CD4-positive, CD25-positive, alpha-beta regulatory T cell (primary cell): ENCODE data around the gene NSG1. TPM values are rescaled to one million over a fixed set of nuclear protein-coding genes. Genes with fewer than 3 reads are reported as not detected.
"Not testable (repeated sequence)": the region's sequence is repeated elsewhere in the genome, so short reads cannot be mapped to it uniquely, and the experiment has no call there.

Experiments used
- ATAC-seq, 2 donors: fragments of 150-1000 bp; cut with Tn5 transposase; one replicate each; pipeline ENCODE4 v1.10.0; 2021; ENCODE audit warnings: low read depth in 2 of 2, moderate number of reproducible peaks in 2 of 2, moderate library complexity in 1 of 2
- DNase-seq, 3 donors: peaks; one replicate each; pipeline versions ENCODE4 v3.0.0 to v3.0.0-alpha.2; 2012 to 2022; ENCODE audit warnings: mixed read lengths in 1 of 3
- H3K27ac ChIP-seq: one replicate; pipeline ENCODE4 v1.7.0; 2013; ENCODE audit warnings: mild to moderate bottlenecking, low read length; ENCODE audit not compliant: insufficient read depth, poor library complexity, severe bottlenecking
- H3K27me3 ChIP-seq: one replicate; pipeline ENCODE4 v1.7.0; 2013; ENCODE audit warnings: low read length; ENCODE audit not compliant: control insufficient read depth, insufficient read depth
- H3K36me3 ChIP-seq: one replicate; pipeline ENCODE4 v1.7.0; 2013; ENCODE audit warnings: mild to moderate bottlenecking, low read length, moderate library complexity; ENCODE audit not compliant: control insufficient read depth, insufficient read depth
- H3K4me1 ChIP-seq: 2 replicates; pipeline ENCODE4 v1.7.0; 2013; ENCODE audit warnings: mild to moderate bottlenecking, low read length; ENCODE audit not compliant: insufficient read depth, control insufficient read depth, poor library complexity, severe bottlenecking
- H3K4me3 ChIP-seq: one replicate; pipeline ENCODE4 v1.7.0; 2013; ENCODE audit warnings: low read depth, mild to moderate bottlenecking, low read length, moderate library complexity
- H3K9me3 ChIP-seq, 2 experiments: 1 replicate in 1 of 2; 2 replicates in 1 of 2; pipeline ENCODE4 v1.7.0; 2013; ENCODE audit warnings: low read length in 2 of 2, mild to moderate bottlenecking in 1 of 2, moderate library complexity in 1 of 2; ENCODE audit not compliant: control insufficient read depth in 2 of 2
- H3K27ac Mint-ChIP-seq, 3 donors: one replicate each; pipeline ENCODE4 v1.8.0; 2020 to 2022; ENCODE audit warnings: mild to moderate bottlenecking in 3 of 3, mixed read lengths in 3 of 3, moderate library complexity in 2 of 3
- H3K27me3 Mint-ChIP-seq: one replicate; pipeline ENCODE4 v1.8.0; 2022; ENCODE audit warnings: mild to moderate bottlenecking, mixed read lengths
- H3K36me3 Mint-ChIP-seq: one replicate; pipeline ENCODE4 v1.8.0; 2020; ENCODE audit warnings: mixed read lengths
- H3K4me1 Mint-ChIP-seq, 4 donors: one replicate each; pipeline ENCODE4 v1.8.0; 2020 to 2022; ENCODE audit warnings: mixed read lengths in 4 of 4, mild to moderate bottlenecking in 1 of 4
- H3K4me3 Mint-ChIP-seq, 4 donors: one replicate each; pipeline ENCODE4 v1.8.0; 2020 to 2022; ENCODE audit warnings: mild to moderate bottlenecking in 4 of 4, mixed read lengths in 4 of 4, moderate library complexity in 3 of 4
- H3K9me3 Mint-ChIP-seq, 7 donors: one replicate each; pipeline ENCODE4 v1.8.0; 2020 to 2022; ENCODE audit warnings: mixed read lengths in 7 of 7, mild to moderate bottlenecking in 3 of 7, moderate library complexity in 2 of 7
- polyA plus RNA-seq, 4 donors: library from polyadenylated mRNA; unstranded; fragments of 300-500 nt; fragmentation: Illumina TruSeq; gene quantifications; one replicate each; pipeline ENCODE4 v1.2.3, GENCODE V29; 2021
- total RNA-seq: library from RNA; stranded (reverse); gene quantifications from one replicate; pipeline ENCODE4 v1.2.3, GENCODE V29; 2022

Gene NSG1
- total and polyA plus RNA-seq, 5 donors from 2014 or later, result 0.62 to 4.6 (median 2.6) TPM

DNA sequence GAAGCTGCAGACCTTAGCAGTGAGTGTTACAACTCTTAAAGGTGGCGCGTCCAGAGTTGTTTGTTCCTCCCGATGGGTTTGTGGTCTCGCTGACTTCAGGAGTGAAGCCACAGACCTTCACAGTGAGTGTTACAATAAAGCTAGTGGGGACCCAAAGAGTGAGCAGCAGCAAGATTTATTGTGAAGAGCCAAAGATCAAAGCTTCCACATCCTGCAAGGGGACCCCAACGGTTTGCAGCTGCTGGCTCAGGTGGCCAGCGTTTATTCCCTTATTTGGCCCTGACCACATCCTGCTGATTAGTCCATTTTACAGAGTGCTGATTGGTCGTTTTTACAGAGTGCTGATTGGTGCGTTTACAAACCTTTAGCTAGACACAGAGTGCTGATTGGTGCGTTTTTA lies 38.3 kb upstream of the NSG1 start:
- DNase-seq (peak in 2 of 3 donors; percentile 24 to 54), ATAC-seq (peak in 1 of 2 donors; percentile 18)
- peaks cover 0 to 12% (median 7%) of the 10 kb centered on the region in 4 donors for H3K4me1 Mint-ChIP-seq
- H3K27ac ChIP-seq, H3K4me1 ChIP-seq, H3K27me3 ChIP-seq, H3K36me3 ChIP-seq, H3K27ac Mint-ChIP-seq, H3K9me3 ChIP-seq, H3K4me3 ChIP-seq, H3K4me3 Mint-ChIP-seq, H3K9me3 Mint-ChIP-seq, H3K36me3 Mint-ChIP-seq: not testable (repeated sequence)
- H3K27me3 Mint-ChIP-seq, result peaks cover 10% of the 10 kb centered on the region

DNA sequence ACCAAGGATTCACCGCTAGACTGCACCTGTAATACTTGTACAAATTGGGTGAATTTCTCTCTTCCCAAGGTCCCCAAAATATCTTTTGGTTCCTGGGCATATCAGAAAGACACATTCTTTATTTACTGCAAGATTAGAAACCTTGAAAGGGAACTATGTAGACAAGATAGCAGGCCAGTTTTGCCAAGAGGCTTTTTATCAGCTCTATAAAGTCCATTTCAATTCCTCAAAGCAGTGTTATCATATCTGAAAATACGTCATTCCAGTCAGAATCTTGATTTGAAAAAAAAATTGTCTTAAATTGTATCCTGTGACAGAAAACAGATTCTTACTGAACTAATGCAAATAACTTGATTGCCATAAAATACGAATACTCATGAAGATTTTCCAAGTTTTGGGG lies 37.0 kb upstream of the NSG1 start:
- ATAC-seq, result no peak
- peaks cover 0 to 2% (median 0%) of the 10 kb centered on the region in 7 donors for H3K9me3 Mint-ChIP-seq
- peaks cover 0 to 12% (median 7%) of the 10 kb centered on the region in 4 donors for H3K4me1 Mint-ChIP-seq
- Histone ChIP-seq H3K27me3 (no peaks in the 10 kb centered on the region), H3K4me3 (no peak overlapping the region), H3K27ac (no peak overlapping the region), H3K9me3 (no peaks in the 10 kb centered on the region), H3K36me3 (no peaks in the 10 kb centered on the region), H3K4me1 (no peaks in the 10 kb centered on the region)
- no peaks in the 10 kb centered on the region for H3K36me3 Mint-ChIP-seq
- no peak overlapping the region for H3K4me3 Mint-ChIP-seq
- H3K27ac Mint-ChIP-seq, result no peak overlapping the region
- H3K27me3 Mint-ChIP-seq, result peaks cover 10% of the 10 kb centered on the region
- no peak for DNase-seq

- ATAC-seq (no peak), DNase-seq (no peak)
- no peaks in the 10 kb centered on the region for H3K27me3 ChIP-seq
- H3K27me3 Mint-ChIP-seq, result peaks cover 10% of the 10 kb centered on the region
- no peaks in the 10 kb centered on the region for H3K9me3 ChIP-seq
- peaks cover 0 to 2% (median 0%) of the 10 kb centered on the region in 7 donors for H3K9me3 Mint-ChIP-seq
- no peaks in the 10 kb centered on the region for H3K4me1 ChIP-seq
- H3K36me3 Mint-ChIP-seq, result no peaks in the 10 kb centered on the region
- H3K4me3 ChIP-seq, result no peak overlapping the region
- no peak overlapping the region for H3K27ac ChIP-seq
- H3K4me3 Mint-ChIP-seq, result no peak overlapping the region
- no peaks in the 10 kb centered on the region for H3K36me3 ChIP-seq
- H3K4me1 Mint-ChIP-seq, result peaks cover 0 to 12% (median 7%) of the 10 kb centered on the region in 4 donors
- H3K27ac Mint-ChIP-seq, result no peak overlapping the region
Measured at GRCh38 chr4:4350909-4351308, 36.0 kb upstream of the NSG1 start.

GRCh38 chr4:4355302-4355701 lies 31.6 kb upstream of the NSG1 start:
- no peak overlapping the region for H3K4me3 Mint-ChIP-seq

GRCh38 chr4:4356106-4357041 lies 30.5 kb upstream of the NSG1 start:
- H3K27me3 ChIP-seq, result no peaks in the 10 kb centered on the region
- Mint-ChIP-seq H3K9me3 (no peaks in the 10 kb centered on the region), H3K4me1 (no peaks in the 10 kb centered on the region), H3K27ac (no peak overlapping the region), H3K4me3 (no peak overlapping the region), H3K36me3 (no peaks in the 10 kb centered on the region), H3K27me3 (peaks cover 15% of the 10 kb centered on the region)
- H3K4me1 ChIP-seq, result no peaks in the 10 kb centered on the region
- no peaks in the 10 kb centered on the region for H3K9me3 ChIP-seq
- DNase-seq (no peak), ATAC-seq (no peak)
- H3K36me3 ChIP-seq, result no peaks in the 10 kb centered on the region
- no peak overlapping the region for H3K4me3 ChIP-seq
- H3K27ac ChIP-seq, result no peak overlapping the region

More at GRCh38 chr4:4355302-4355701, 31.6 kb upstream of the NSG1 start:
- Mint-ChIP-seq H3K36me3 (no peaks in the 10 kb centered on the region), H3K27me3 (peaks cover 6% of the 10 kb centered on the region), H3K27ac (no peak overlapping the region), H3K9me3 (no peaks in the 10 kb centered on the region), H3K4me1 (no peaks in the 10 kb centered on the region)
- no peak for ATAC-seq
- no peak for DNase-seq
- Histone ChIP-seq H3K4me1 (no peaks in the 10 kb centered on the region), H3K36me3 (no peaks in the 10 kb centered on the region), H3K9me3 (no peaks in the 10 kb centered on the region), H3K4me3 (no peak overlapping the region), H3K27ac (no peak overlapping the region), H3K27me3 (no peaks in the 10 kb centered on the region)

- Histone ChIP-seq H3K4me1 (no peaks in the 10 kb centered on the region), H3K27ac (no peak overlapping the region), H3K4me3 (no peak overlapping the region), H3K27me3 (no peaks in the 10 kb centered on the region), H3K36me3 (no peaks in the 10 kb centered on the region), H3K9me3 (no peaks in the 10 kb centered on the region)
- no peak overlapping the region for H3K4me3 Mint-ChIP-seq
- ATAC-seq (no peak), DNase-seq (no peak)
- H3K36me3 Mint-ChIP-seq, result no peaks in the 10 kb centered on the region
- no peaks in the 10 kb centered on the region for H3K4me1 Mint-ChIP-seq
- H3K9me3 Mint-ChIP-seq, result no peaks in the 10 kb centered on the region
- no peak overlapping the region for H3K27ac Mint-ChIP-seq
- H3K27me3 Mint-ChIP-seq, result peaks cover 17% of the 10 kb centered on the region
Measured at GRCh38 chr4:4358093-4358854, 28.6 kb upstream of the NSG1 start.

DNA sequence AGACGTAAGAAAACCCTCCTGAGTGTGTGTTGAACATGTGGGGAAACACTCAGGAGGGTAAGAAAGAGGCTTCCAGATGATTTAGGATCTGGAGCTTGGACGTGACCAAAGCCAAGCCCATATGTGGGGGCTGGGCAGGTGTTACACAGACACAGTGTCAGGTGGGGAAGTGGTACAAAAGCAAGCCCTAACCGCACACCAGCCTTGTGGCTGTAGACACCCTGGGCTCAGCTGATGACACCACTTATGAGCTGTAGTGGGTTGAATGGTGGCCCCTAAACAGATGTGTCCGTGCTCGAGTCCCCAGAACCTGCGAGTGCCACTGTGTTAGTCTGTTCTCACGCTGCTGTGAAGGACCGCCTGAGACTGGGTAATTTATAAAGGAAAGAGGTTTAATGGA lies 25.0 kb upstream of the NSG1 start:
- ATAC-seq (no peak), DNase-seq (no peak)
- no peaks in the 10 kb centered on the region for H3K27me3 ChIP-seq
- peaks cover 17% of the 10 kb centered on the region for H3K27me3 Mint-ChIP-seq
- no peaks in the 10 kb centered on the region for H3K4me1 Mint-ChIP-seq
- no peaks in the 10 kb centered on the region for H3K36me3 Mint-ChIP-seq
- no peak overlapping the region for H3K27ac ChIP-seq
- no peak overlapping the region for H3K4me3 ChIP-seq
- peak overlapping the region in 1 of 4 donors; percentile 28 for H3K4me3 Mint-ChIP-seq
- no peaks in the 10 kb centered on the region for H3K36me3 ChIP-seq
- H3K9me3 Mint-ChIP-seq, result peaks cover 0 to 9% (median 2%) of the 10 kb centered on the region in 7 donors
- H3K9me3 ChIP-seq, result no peaks in the 10 kb centered on the region
- H3K27ac Mint-ChIP-seq, result no peak overlapping the region
- no peaks in the 10 kb centered on the region for H3K4me1 ChIP-seq
